ENCODE results near the gene SLC38A1. TPM values are rescaled to one million over a fixed set of nuclear protein-coding genes. Genes with fewer than 3 reads are reported as not detected.

SLC38A1 gene
- total and polyA plus RNA-seq, 10 donors = 26.9 to 142 (median 92.6) TPM

DNA sequence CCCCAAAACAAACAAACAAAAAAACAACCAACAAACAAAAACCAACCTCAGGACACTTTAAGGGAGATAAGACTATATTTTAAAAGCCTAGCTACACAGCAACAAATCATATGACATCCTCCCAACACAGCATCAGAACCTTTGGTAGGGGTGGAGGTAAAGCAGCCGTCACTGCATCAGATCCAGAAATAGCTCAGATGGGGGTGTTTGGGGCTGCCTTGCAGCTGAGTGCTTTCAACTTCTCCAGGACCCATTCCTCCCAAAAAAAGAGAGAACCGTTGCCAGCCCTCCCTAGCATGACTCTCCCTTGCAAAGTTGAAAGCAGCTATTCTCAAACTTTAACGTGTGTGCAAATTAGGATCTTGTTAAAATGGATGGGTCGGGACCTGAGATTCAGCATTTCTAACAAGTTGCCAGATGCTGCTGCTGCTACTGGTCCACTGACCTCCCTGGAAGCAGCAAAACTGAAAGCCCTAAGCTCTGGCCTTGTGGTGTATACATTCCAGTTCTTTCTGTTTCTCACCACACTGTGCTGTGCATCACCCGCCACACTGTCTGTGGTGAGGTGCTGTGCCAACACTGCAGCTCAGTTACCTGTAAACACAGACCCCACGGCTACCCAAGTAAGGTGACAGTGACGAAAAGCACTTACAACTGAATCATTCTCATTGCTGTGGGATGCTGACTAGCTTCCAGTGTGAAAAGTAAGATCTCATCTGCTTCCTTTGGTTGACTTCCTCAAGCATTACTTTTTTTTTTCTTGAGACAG lies 54.0 kb downstream of the SLC38A1 start:
- intact Hi-C loops (cut with DNase I; ENCODE audit: low total_unique reads) = no loop called here
- 36 to 45% (median 38%) methylated on average over 7 of the region's 7 CpGs for WGBS, 5 donors
- peak; percentile 88 for DNase-seq
- no peaks in the 10 kb centered on the region for H3K9me3 ChIP-seq
- no peaks in the 10 kb centered on the region for H3K27me3 ChIP-seq (replicated peaks in 1 of 7)
- TF ChIP-seq, protein P1, sequence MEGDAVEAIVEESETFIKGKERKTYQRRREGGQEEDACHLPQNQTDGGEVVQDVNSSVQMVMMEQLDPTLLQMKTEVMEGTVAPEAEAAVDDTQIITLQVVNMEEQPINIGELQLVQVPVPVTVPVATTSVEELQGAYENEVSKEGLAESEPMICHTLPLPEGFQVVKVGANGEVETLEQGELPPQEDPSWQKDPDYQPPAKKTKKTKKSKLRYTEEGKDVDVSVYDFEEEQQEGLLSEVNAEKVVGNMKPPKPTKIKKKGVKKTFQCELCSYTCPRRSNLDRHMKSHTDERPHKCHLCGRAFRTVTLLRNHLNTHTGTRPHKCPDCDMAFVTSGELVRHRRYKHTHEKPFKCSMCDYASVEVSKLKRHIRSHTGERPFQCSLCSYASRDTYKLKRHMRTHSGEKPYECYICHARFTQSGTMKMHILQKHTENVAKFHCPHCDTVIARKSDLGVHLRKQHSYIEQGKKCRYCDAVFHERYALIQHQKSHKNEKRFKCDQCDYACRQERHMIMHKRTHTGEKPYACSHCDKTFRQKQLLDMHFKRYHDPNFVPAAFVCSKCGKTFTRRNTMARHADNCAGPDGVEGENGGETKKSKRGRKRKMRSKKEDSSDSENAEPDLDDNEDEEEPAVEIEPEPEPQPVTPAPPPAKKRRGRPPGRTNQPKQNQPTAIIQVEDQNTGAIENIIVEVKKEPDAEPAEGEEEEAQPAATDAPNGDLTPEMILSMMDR (IDR thresholded peaks at IDR 0.05 in 8 of 11, conservative IDR thresholded peaks at IDR 0.05 in 3 of 11) = no peak
- TF ChIP-seq POLR2AphosphoS5 (IDR thresholded peaks at IDR 0.05) = peak in 2 of 3 donors; percentile 59 to 89
- peak overlapping the region in 1 of 8 donors; percentile 27 for H3K4me3 ChIP-seq
- H3K27ac ChIP-seq = peak overlapping the region; percentile 54 to 91 (median 84)
- H3K4me1 ChIP-seq = peaks cover 55 to 100% (median 97%) of the 10 kb centered on the region in 6 donors
- H3K36me3 ChIP-seq = peaks cover 0 to 23% (median 0%) of the 10 kb centered on the region in 6 donors

DNA sequence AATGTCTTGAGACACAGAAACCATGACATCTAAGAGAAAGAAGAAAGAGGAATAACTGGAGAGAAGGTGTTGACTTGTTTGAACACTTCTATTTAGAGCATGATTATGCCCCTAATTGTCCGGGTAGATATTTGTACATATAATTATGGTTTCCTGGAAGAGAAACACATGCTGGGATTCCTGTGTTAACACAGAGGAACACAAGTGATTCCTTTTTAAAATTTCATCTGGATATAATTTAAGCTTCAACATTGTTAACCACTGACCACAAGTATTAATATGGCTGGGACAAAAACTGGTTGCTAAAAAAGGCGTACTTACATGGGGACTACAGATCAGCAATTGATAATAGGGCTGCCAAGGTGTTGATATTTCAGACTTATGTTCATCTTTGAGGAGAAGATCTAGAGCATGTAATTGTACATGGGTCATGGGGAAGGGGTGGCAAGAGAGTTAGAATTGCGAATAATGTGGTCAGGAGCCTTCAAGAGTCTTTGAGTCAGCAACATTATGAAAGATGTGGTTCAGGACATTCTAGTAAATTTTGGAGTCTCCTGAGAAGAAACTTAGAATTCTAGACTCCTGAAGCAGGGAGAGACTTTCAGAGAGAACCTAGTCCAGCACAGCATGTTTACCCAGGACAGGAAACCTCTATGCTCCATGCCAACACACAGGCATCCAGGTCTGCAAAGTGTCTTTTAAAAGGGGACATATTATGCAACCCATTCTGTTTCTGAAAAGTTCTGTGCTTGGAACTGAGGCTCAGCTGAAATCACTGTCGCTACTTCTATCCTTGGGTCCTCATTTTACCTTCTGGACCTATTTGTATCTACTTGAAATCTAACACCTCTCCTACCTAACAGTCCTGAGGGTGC lies 56.5 kb downstream of the SLC38A1 start:
- peaks cover 0 to 23% (median 0%) of the 10 kb centered on the region in 6 donors for H3K36me3 ChIP-seq
- no peak for DNase-seq
- intact Hi-C loops (cut with DNase I; ENCODE audit: low total_unique reads) = no loop called here
- no peak overlapping the region for H3K4me3 ChIP-seq
- peak overlapping the region in 6 of 8 donors; percentile 26 to 91 (median 60) for H3K27ac ChIP-seq
- TF ChIP-seq, protein P1 (IDR thresholded peaks at IDR 0.05 in 8 of 11, conservative IDR thresholded peaks at IDR 0.05 in 3 of 11) = no peak
- no peak for TF ChIP-seq POLR2AphosphoS5 (IDR thresholded peaks at IDR 0.05)
- no peak for TF ChIP-seq POLR2A (IDR thresholded peaks at IDR 0.05)
- peaks cover 44 to 100% (median 90%) of the 10 kb centered on the region in 6 donors for H3K4me1 ChIP-seq
- WGBS, 5 donors = 81 to 96% (median 86%) methylated on average over 4 of the region's 4 CpGs
- H3K9me3 ChIP-seq = no peaks in the 10 kb centered on the region
- H3K27me3 ChIP-seq (replicated peaks in 1 of 7) = no peaks in the 10 kb centered on the region

DNA sequence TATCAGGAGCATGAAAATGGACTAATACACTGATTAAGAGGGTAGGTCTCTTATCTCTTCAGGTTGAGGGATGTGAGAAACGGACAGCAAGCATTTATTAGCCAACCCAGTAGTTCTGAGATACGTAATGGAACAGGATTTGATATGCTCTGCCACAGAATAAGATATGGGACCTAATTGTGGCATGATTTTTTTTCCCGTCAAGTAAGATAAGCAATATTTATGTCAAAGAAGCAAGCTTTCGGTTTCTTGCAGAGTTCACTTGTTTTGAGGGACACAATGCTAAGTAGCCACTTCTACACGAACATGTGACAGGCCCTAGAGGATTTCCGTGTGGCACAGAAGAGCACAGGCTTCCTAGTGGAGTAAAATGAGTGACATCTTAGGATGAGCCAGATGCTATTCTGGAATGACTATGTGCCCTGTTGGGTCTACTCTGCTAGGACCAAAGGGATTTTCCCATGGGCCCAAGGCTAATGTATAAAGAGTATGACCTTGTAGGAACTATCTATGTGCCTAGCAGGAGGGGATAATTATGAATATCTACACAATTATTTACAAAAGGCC lies 57.9 kb downstream of the SLC38A1 start:
- Histone ChIP-seq H3K27me3 (replicated peaks in 1 of 7) (no peaks in the 10 kb centered on the region), H3K4me3 (no peak overlapping the region), H3K36me3 (peaks cover 0 to 37% (median 3%) of the 10 kb centered on the region in 6 donors), H3K4me1 (peaks cover 35 to 100% (median 83%) of the 10 kb centered on the region in 6 donors), H3K27ac (peak overlapping the region; percentile 49 to 91 (median 72)), H3K9me3 (no peaks in the 10 kb centered on the region)
- WGBS, 5 donors = 57 to 76% (median 67%) methylated on average over 6 of the region's 6 CpGs
- TF ChIP-seq, protein P1 (IDR thresholded peaks at IDR 0.05 in 8 of 11, conservative IDR thresholded peaks at IDR 0.05 in 3 of 11) = peak in 1 of 11 experiments; percentile 1
- TF ChIP-seq POLR2AphosphoS5 (IDR thresholded peaks at IDR 0.05) = no peak
- intact Hi-C loops (cut with DNase I; ENCODE audit: low total_unique reads) = no loop called here
- no peak for DNase-seq
